ENCODE results near the gene GCA. TPM values are rescaled to one million over a fixed set of nuclear protein-coding genes. Genes with fewer than 3 reads are reported as not detected.
A peak's percentile ranks its signal among the peaks of the same experiment; 100 is the strongest.

GCA gene
- total and polyA plus RNA-seq, 2 donors from 2014 or later = 25.3 to 45.6 TPM

DNA sequence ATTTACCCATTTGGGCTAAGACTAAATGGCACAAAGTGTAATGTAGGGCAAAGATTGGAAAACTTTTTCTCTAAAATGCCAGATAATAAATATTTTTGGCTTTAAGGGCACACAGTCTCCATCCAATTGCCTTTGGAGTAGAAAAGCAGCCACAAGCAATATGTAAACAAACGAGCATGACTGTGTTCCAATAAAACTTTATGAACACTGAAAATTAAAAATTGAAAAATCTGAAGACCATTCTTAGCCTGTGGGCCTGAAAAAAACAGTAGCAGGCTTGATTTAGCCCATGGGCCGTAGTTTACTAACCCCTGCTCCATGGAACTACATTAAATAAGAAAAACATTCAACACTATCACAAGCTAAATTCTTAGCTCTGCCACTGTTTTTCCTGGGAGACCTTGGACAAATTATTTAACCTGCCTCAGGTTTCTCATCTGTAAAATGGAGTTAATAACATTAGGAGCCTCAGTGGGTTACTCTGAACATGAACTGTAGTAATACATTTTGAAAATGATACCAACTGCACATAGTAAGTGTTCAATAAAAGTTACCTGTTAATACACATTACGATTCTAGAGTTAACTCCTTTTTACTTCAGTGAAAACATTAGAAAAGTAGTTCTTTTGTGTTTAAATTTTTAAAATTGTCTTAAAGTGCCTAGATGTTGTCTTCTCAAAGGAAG, 26.7 kb upstream of the GCA start:
- intact Hi-C loops (cut with DNase I) = no loop called here
- FAIRE-seq (no peak), DNase-seq (no peak)
- H3K27ac ChIP-seq (ENCODE audit: low read depth in 2 of 2, low read length in 2 of 2) = no peak overlapping the region
- H3K4me3 ChIP-seq (ENCODE audit: low read length in 3 of 3) = peak overlapping the region in 2 of 3 donors; percentile 89 to 99
- peaks cover 0 to 13% (median 7%) of the 10 kb centered on the region in 3 donors for H3K4me1 ChIP-seq (ENCODE audit: control insufficient read depth in 2 of 3, insufficient read depth in 2 of 3, low read depth in 1 of 3, low read length in 3 of 3)
- no peaks in the 10 kb centered on the region for H3K9me3 ChIP-seq (ENCODE audit: control insufficient read depth in 2 of 3, insufficient read depth in 1 of 3, low read length in 3 of 3)
- TF ChIP-seq, protein P1, sequence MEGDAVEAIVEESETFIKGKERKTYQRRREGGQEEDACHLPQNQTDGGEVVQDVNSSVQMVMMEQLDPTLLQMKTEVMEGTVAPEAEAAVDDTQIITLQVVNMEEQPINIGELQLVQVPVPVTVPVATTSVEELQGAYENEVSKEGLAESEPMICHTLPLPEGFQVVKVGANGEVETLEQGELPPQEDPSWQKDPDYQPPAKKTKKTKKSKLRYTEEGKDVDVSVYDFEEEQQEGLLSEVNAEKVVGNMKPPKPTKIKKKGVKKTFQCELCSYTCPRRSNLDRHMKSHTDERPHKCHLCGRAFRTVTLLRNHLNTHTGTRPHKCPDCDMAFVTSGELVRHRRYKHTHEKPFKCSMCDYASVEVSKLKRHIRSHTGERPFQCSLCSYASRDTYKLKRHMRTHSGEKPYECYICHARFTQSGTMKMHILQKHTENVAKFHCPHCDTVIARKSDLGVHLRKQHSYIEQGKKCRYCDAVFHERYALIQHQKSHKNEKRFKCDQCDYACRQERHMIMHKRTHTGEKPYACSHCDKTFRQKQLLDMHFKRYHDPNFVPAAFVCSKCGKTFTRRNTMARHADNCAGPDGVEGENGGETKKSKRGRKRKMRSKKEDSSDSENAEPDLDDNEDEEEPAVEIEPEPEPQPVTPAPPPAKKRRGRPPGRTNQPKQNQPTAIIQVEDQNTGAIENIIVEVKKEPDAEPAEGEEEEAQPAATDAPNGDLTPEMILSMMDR (IDR thresholded peaks at IDR 0.05; ENCODE audit: borderline replicate concordance, extremely low read depth, insufficient read depth) = no peak
- H3K36me3 ChIP-seq (ENCODE audit: control insufficient read depth in 2 of 3, insufficient read depth in 3 of 3, low read length in 3 of 3) = no peaks in the 10 kb centered on the region
- no peaks in the 10 kb centered on the region for H3K27me3 ChIP-seq (ENCODE audit: control insufficient read depth, insufficient read depth, low read length)
- no peak overlapping the region for H3K9ac ChIP-seq (ENCODE audit: low read length in 3 of 3)

DNA sequence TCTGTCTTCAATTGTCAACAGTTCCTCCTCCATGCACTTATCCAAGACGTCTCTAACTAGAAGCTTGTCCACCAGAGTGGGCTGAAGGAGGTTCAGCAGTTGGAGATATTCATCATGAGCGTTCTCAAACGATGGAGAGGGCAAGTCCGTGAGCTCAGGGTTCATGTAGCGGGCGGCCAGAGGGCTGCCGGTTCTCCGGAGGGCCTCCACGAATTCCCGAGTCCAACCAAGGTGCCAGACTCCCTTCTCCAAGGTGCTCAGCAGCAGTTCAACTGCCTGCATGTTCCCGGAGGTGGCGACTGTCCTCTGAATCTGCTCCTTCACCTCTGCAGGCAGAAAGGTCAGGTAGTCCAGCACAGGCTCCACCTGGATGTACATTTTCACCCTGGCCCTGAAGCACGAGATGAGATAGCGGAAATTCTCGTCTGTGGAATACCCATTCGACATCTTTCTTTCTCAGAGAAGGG, 26.0 kb upstream of the GCA start:
- H3K36me3 ChIP-seq (ENCODE audit: control insufficient read depth in 2 of 3, insufficient read depth in 3 of 3, low read length in 3 of 3) = no peaks in the 10 kb centered on the region
- H3K27ac ChIP-seq (ENCODE audit: low read depth in 2 of 2, low read length in 2 of 2) = peak overlapping the region; percentile 88 to 95
- H3K4me3 ChIP-seq (ENCODE audit: low read length in 3 of 3) = peak overlapping the region; percentile 80 to 99 (median 89)
- no peaks in the 10 kb centered on the region for H3K27me3 ChIP-seq (ENCODE audit: control insufficient read depth, insufficient read depth, low read length)
- peaks cover 0 to 13% (median 7%) of the 10 kb centered on the region in 3 donors for H3K4me1 ChIP-seq (ENCODE audit: control insufficient read depth in 2 of 3, insufficient read depth in 2 of 3, low read depth in 1 of 3, low read length in 3 of 3)
- intact Hi-C loops (cut with DNase I) = no loop called here
- H3K9ac ChIP-seq (ENCODE audit: low read length in 3 of 3) = peak overlapping the region; percentile 70 to 95 (median 94)
- no peaks in the 10 kb centered on the region for H3K9me3 ChIP-seq (ENCODE audit: control insufficient read depth in 2 of 3, insufficient read depth in 1 of 3, low read length in 3 of 3)
- FAIRE-seq (no peak), DNase-seq (peak in 3 of 5 donors; percentile 22 to 72 (median 23))
- TF ChIP-seq, protein P1 (IDR thresholded peaks at IDR 0.05; ENCODE audit: borderline replicate concordance, extremely low read depth, insufficient read depth) = peak; percentile 6

DNA sequence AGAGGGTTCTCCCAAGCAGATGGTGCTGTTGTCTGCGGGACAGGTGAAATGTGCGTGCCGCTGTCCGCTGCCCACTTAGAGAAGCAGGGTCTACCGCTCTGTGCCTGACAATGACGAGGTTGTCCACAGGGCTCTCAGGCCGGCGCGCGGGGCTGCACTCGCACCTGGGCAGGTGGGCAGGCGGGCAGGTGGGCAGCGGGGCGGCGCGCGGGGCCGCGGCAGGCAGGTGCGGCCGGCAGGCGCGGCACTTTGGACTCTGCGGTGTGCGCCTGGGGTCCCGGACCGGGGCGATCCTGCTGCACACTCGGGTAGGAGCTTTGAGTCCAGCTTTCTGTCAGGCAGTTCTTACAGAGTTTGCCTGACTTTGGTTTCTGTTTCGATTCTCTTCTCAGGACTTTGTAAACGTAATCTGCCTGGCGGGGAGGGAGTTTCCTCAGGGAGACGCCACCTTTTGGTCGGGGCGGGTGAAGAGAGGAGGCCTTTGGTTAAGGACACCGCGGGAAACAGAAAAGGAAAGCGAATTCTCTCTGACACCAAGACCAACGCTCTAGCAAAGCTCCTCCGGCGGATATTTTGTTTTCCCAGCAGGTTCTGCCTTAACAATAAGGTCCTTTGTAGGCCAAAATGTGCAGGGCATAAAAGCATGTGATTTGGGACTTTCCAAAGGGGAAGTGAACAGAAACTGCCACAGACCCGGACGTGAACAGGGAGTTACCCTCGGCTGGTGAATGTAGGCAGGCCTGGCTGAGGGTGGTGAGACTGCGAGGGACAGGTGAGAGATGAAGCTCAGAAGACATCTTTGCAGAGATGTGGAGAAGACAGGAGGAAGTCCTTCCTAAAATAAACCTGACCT, 25.4 kb upstream of the GCA start, which contains the start of gene IFIH1:
Gene IFIH1 (minus strand): TSS at position 357 of the 853 bp plus-strand sequence. CDS start 377 bp downstream, outside the sequence.
- Histone ChIP-seq H3K27me3 (ENCODE audit: control insufficient read depth, insufficient read depth, low read length) (no peaks in the 10 kb centered on the region), H3K27ac (ENCODE audit: low read depth in 2 of 2, low read length in 2 of 2) (peak within 1 kb of the TSS; percentile 88 to 95), H3K4me3 (ENCODE audit: low read length in 3 of 3) (peak within 1 kb of the TSS; percentile 80 to 99 (median 89)), H3K9ac (ENCODE audit: low read length in 3 of 3) (peak within 1 kb of the TSS; percentile 70 to 95 (median 94)), H3K9me3 (ENCODE audit: control insufficient read depth in 2 of 3, insufficient read depth in 1 of 3, low read length in 3 of 3) (no peaks in the 10 kb centered on the region), H3K4me1 (ENCODE audit: control insufficient read depth in 2 of 3, insufficient read depth in 2 of 3, low read depth in 1 of 3, low read length in 3 of 3) (peaks cover 0 to 13% (median 7%) of the 10 kb centered on the region in 3 donors), H3K36me3 (ENCODE audit: control insufficient read depth in 2 of 3, insufficient read depth in 3 of 3, low read length in 3 of 3) (no peaks in the 10 kb centered on the region)
- DNase-seq (peak; percentile 67 to 93 (median 88)), FAIRE-seq (peak; percentile 54)
- intact Hi-C loops (cut with DNase I) = no loop called here
- TF ChIP-seq, protein P1 (IDR thresholded peaks at IDR 0.05; ENCODE audit: borderline replicate concordance, extremely low read depth, insufficient read depth) = peak; percentile 36

Measured in kidney (tissue), 14 donors.